CD4-positive, alpha-beta T cell (primary cell): ENCODE results near the gene CTBP1. TPM values are rescaled to one million over a fixed set of nuclear protein-coding genes. Genes with fewer than 3 reads are reported as not detected.
A peak's percentile ranks its signal among the peaks of the same experiment; 100 is the strongest.

Source experiments
- ATAC-seq: fragments of 200-7000 bp; cut with Tn5 transposase; one replicate; pipeline ENCODE4 v1.10.0; 2022; ENCODE audit warnings: mild to moderate bottlenecking; ENCODE audit not compliant: poor library complexity
- CTCF ChIA-PET: fragments of 350-600 bp; sonication (Branson Sonifier 250); formaldehyde crosslinking; loops from one replicate; lab custom pipeline; 2021; ENCODE audit warnings: antibody characterized with exemption, inconsistent platforms; lab: Charles Lee
- POLR2A ChIA-PET: fragments of 350-600 bp; sonication (Branson Sonifier 250); formaldehyde crosslinking; loops from one replicate; lab custom pipeline; 2021; ENCODE audit warnings: antibody characterized with exemption, inconsistent platforms; lab: Charles Lee
- DNase-seq, 14 experiments: peaks; one replicate each; pipeline ENCODE4 v3.0.0-alpha.2; 2013 to 2020; ENCODE audit warnings: mixed read lengths in 2 of 14
- H3K27ac ChIP-seq, 2 donors: one replicate each; pipeline versions ENCODE4 v1.5.1 to v1.7.0; 2013; ENCODE audit warnings: low read length in 2 of 2, low read depth in 1 of 2, mild to moderate bottlenecking in 1 of 2
- H3K27me3 ChIP-seq, 2 experiments: 1 replicate in 1 of 2; 2 replicates in 1 of 2; pipeline versions ENCODE4 v1.6.1 to v1.7.0; 2013; ENCODE audit warnings: low read length in 2 of 2, control low read depth in 1 of 2, mild to moderate bottlenecking in 1 of 2, moderate library complexity in 1 of 2; ENCODE audit not compliant: insufficient read depth in 2 of 2, control insufficient read depth in 1 of 2
- H3K36me3 ChIP-seq: one replicate; pipeline ENCODE4 v1.6.1; 2013; ENCODE audit warnings: low read length, control low read depth; ENCODE audit not compliant: insufficient read depth
- H3K4me1 ChIP-seq: one replicate; pipeline ENCODE4 v1.6.1; 2013; ENCODE audit warnings: low read length, control low read depth; ENCODE audit not compliant: insufficient read depth
- H3K4me3 ChIP-seq: one replicate; pipeline ENCODE4 v1.5.1; 2013; ENCODE audit warnings: mild to moderate bottlenecking, low read length, moderate library complexity
- H3K9me3 ChIP-seq, 2 experiments: 1 replicate in 1 of 2; 2 replicates in 1 of 2; pipeline versions ENCODE4 v1.6.1 to v1.7.0; 2013; ENCODE audit warnings: low read length in 2 of 2, mild to moderate bottlenecking in 2 of 2, control low read depth in 1 of 2, moderate library complexity in 1 of 2; ENCODE audit not compliant: control insufficient read depth in 1 of 2, insufficient read depth in 1 of 2
- H3K27ac Mint-ChIP-seq: one replicate; pipeline ENCODE4 v1.8.0; 2020; ENCODE audit warnings: mixed read lengths
- H3K27me3 Mint-ChIP-seq: one replicate; pipeline ENCODE4 v1.8.0; 2021; ENCODE audit warnings: mixed read lengths
- H3K36me3 Mint-ChIP-seq: one replicate; pipeline ENCODE4 v1.8.0; 2021; ENCODE audit warnings: low read depth, mixed read lengths
- H3K4me1 Mint-ChIP-seq: one replicate; pipeline ENCODE4 v1.8.0; 2021; ENCODE audit warnings: low read depth, mixed read lengths
- H3K4me3 Mint-ChIP-seq: one replicate; pipeline ENCODE4 v1.8.0; 2020; ENCODE audit warnings: mild to moderate bottlenecking, mixed read lengths
- H3K9me3 Mint-ChIP-seq: one replicate; pipeline ENCODE4 v1.8.0; 2020; ENCODE audit warnings: mixed read lengths
- CTCF ChIP-seq: fragments of 200-600 bp; IDR thresholded peaks from one replicate; pipeline ENCODE4 v1.8.0; 2022; ENCODE audit warnings: antibody characterized with exemption, mild to moderate bottlenecking
- intact Hi-C, 2 experiments: fragments of 100-400 bp; cut with DNase I in 1 of 2; cut with micrococcal nuclease in 1 of 2; formaldehyde crosslinking; loops; one replicate each; pipeline versions ENCODE4 v1.15.1 to v1.9.0; 2023 to 2025; cut with DNase I, micrococcal nuclease
- total RNA-seq, 174 experiments: library from RNA in 2 of 174; stranded (reverse) in 2 of 174; gene quantifications; one replicate each; pipeline ENCODE4 v1.2.3 and lab custom pipeline; 2021 to 2026

The CTBP1 gene
- total RNA-seq, 2 experiments from 2014 or later = 132 to 148 TPM

GRCh38 chr4:1283711-1284110 is 34.8 kb upstream of the CTBP1 start:
- CTCF ChIA-PET = interaction anchor here (1.0 kb wide), 1 partner anchor 16 kb away, joined by 3 read pairs; no protein-coding TSS in a partner anchor
- Mint-ChIP-seq H3K36me3 (no peaks in the 10 kb centered on the region), H3K27me3 (no peaks in the 10 kb centered on the region), H3K4me3 (no peak overlapping the region), H3K4me1 (peaks cover 4% of the 10 kb centered on the region), H3K27ac (no peak overlapping the region), H3K9me3 (no peaks in the 10 kb centered on the region)
- H3K4me3 ChIP-seq = no peak overlapping the region
- DNase-seq (no peak), ATAC-seq (no peak)
- peaks cover 1% of the 10 kb centered on the region for H3K4me1 ChIP-seq
- POLR2A ChIA-PET = no interaction called here
- H3K27me3 ChIP-seq = no peaks in the 10 kb centered on the region
- no peak for TF ChIP-seq CTCF
- peaks cover 0 to 11% of the 10 kb centered on the region in 2 experiments for H3K9me3 ChIP-seq
- H3K36me3 ChIP-seq = no peaks in the 10 kb centered on the region
- intact Hi-C loops = loop anchor here in 1 of 2 experiments (10.0 kb wide), 1 partner anchor 1039 kb away; no protein-coding TSS in a partner anchor
- H3K27ac ChIP-seq = no peak overlapping the region

- H3K9me3 ChIP-seq = no peaks in the 10 kb centered on the region
- no peak for TF ChIP-seq CTCF
- ChIA-PET CTCF (no interaction called here), POLR2A (no interaction called here)
- no peak for ATAC-seq
- no peak overlapping the region for H3K4me3 ChIP-seq
- H3K4me1 ChIP-seq = no peaks in the 10 kb centered on the region
- intact Hi-C loops = no loop called here
- H3K27me3 ChIP-seq = no peaks in the 10 kb centered on the region
- H3K9me3 Mint-ChIP-seq = no peaks in the 10 kb centered on the region
- H3K27me3 Mint-ChIP-seq = no peaks in the 10 kb centered on the region
- no peaks in the 10 kb centered on the region for H3K4me1 Mint-ChIP-seq
- no peaks in the 10 kb centered on the region for H3K36me3 ChIP-seq
- H3K4me3 Mint-ChIP-seq = no peak overlapping the region
- no peak for DNase-seq
- no peak overlapping the region for H3K27ac ChIP-seq
- H3K27ac Mint-ChIP-seq = no peak overlapping the region
- no peaks in the 10 kb centered on the region for H3K36me3 Mint-ChIP-seq
These were observed 30.3 kb upstream of the CTBP1 start for GRCh38 chr4:1279253-1279652.

- ChIA-PET POLR2A (interaction anchor here (0.7 kb wide), 1 partner anchor 12 kb away, joined by 3 read pairs; the partner anchor contains the start of gene MAEA), CTCF (interaction anchor here (1.5 kb wide), 1 partner anchor 10 kb away, joined by 5 read pairs; no protein-coding TSS in a partner anchor)
- DNase-seq (peak in 3 of 14 experiments; percentile 21 to 48 (median 41)), ATAC-seq (peak; percentile 41)
- Histone ChIP-seq H3K4me1 (no peaks in the 10 kb centered on the region), H3K9me3 (no peaks in the 10 kb centered on the region), H3K36me3 (no peaks in the 10 kb centered on the region), H3K27me3 (no peaks in the 10 kb centered on the region), H3K27ac (no peak overlapping the region), H3K4me3 (no peak overlapping the region)
- no peak overlapping the region for H3K27ac Mint-ChIP-seq
- H3K9me3 Mint-ChIP-seq = no peaks in the 10 kb centered on the region
- no peaks in the 10 kb centered on the region for H3K4me1 Mint-ChIP-seq
- H3K4me3 Mint-ChIP-seq = no peak overlapping the region
- H3K36me3 Mint-ChIP-seq = no peaks in the 10 kb centered on the region
- no peak for TF ChIP-seq CTCF
- H3K27me3 Mint-ChIP-seq = no peaks in the 10 kb centered on the region
- intact Hi-C loops = loop anchor here in 1 of 2 experiments (1.0 kb wide), 1 partner anchor 73 kb away; no protein-coding TSS in a partner anchor
These were observed 29.0 kb upstream of the CTBP1 start for GRCh38 chr4:1277667-1278665.
